ENCODE results near the gene TNS3. TPM values are rescaled to one million over a fixed set of nuclear protein-coding genes. Genes with fewer than 3 reads are reported as not detected.
A peak's percentile ranks its signal among the peaks of the same experiment; 100 is the strongest.

The TNS3 gene
- total RNA-seq, 1 donor from 2014 or later: 168 TPM

- DNase-seq (no peak), ATAC-seq (no peak)
- no peaks in the 10 kb centered on the region for H3K27me3 ChIP-seq
- H3K4me1 ChIP-seq: peaks cover 32% of the 10 kb centered on the region
- no peak overlapping the region for H3K4me3 ChIP-seq
- no peaks in the 10 kb centered on the region for H3K9me3 ChIP-seq
- no peak overlapping the region for H3K27ac ChIP-seq
- intact Hi-C loops (cut with DNase I): no loop called here
- TF ChIP-seq CTCF (IDR thresholded peaks at IDR 0.05): no peak
- H3K36me3 ChIP-seq: no peaks in the 10 kb centered on the region
Observed at GRCh38 chr7:47511699-47512370, 70.1 kb downstream of the TNS3 start.

- TF ChIP-seq CTCF (IDR thresholded peaks at IDR 0.05): no peak
- Histone ChIP-seq H3K36me3 (no peaks in the 10 kb centered on the region), H3K27me3 (no peaks in the 10 kb centered on the region), H3K4me1 (peaks cover 39% of the 10 kb centered on the region), H3K9me3 (no peaks in the 10 kb centered on the region), H3K27ac (no peak overlapping the region), H3K4me3 (no peak overlapping the region)
- no peak for ATAC-seq
- intact Hi-C loops (cut with DNase I): no loop called here
- no peak for DNase-seq
Observed at GRCh38 chr7:47510786-47511185, 71.1 kb downstream of the TNS3 start.

GRCh38 chr7:47510192-47510591, 71.7 kb downstream of the TNS3 start:
- ATAC-seq (no peak), DNase-seq (no peak)
- H3K36me3 ChIP-seq: no peaks in the 10 kb centered on the region
- intact Hi-C loops (cut with DNase I): no loop called here
- H3K27me3 ChIP-seq: no peaks in the 10 kb centered on the region
- H3K4me1 ChIP-seq: peaks cover 43% of the 10 kb centered on the region
- no peak overlapping the region for H3K4me3 ChIP-seq
- no peak for TF ChIP-seq CTCF (IDR thresholded peaks at IDR 0.05)
- no peaks in the 10 kb centered on the region for H3K9me3 ChIP-seq
- no peak overlapping the region for H3K27ac ChIP-seq

- Histone ChIP-seq H3K27ac (no peak overlapping the region), H3K4me1 (peaks cover 39% of the 10 kb centered on the region), H3K27me3 (no peaks in the 10 kb centered on the region), H3K4me3 (no peak overlapping the region), H3K36me3 (no peaks in the 10 kb centered on the region), H3K9me3 (no peaks in the 10 kb centered on the region)
- intact Hi-C loops (cut with DNase I): no loop called here
- DNase-seq (no peak), ATAC-seq (no peak)
- TF ChIP-seq CTCF (IDR thresholded peaks at IDR 0.05): no peak
Observed at GRCh38 chr7:47509571-47509970, 72.3 kb downstream of the TNS3 start.

GRCh38 chr7:47508389-47509380, 73.2 kb downstream of the TNS3 start:
- H3K4me1 ChIP-seq: peaks cover 32% of the 10 kb centered on the region
- no peaks in the 10 kb centered on the region for H3K36me3 ChIP-seq
- DNase-seq (no peak), ATAC-seq (peak; percentile 53)
- H3K27me3 ChIP-seq: no peaks in the 10 kb centered on the region
- TF ChIP-seq CTCF (IDR thresholded peaks at IDR 0.05): no peak
- intact Hi-C loops (cut with DNase I): no loop called here
- H3K4me3 ChIP-seq: no peak overlapping the region
- H3K27ac ChIP-seq: no peak overlapping the region
- no peaks in the 10 kb centered on the region for H3K9me3 ChIP-seq
